IMR-90 (cell line): ENCODE data around the gene ZFR. TPM values are rescaled to one million over a fixed set of nuclear protein-coding genes. Genes with fewer than 3 reads are reported as not detected.

Source experiments
- ATAC-seq: fragments of 200-7000 bp; cut with Tn5 transposase; 2 replicates; pipeline ENCODE4 v1.9.1; 2020; ENCODE audit warnings: low read depth, mild to moderate bottlenecking, moderate library complexity
- BruUV-seq: library from RNA; stranded (reverse); fragments of 400-500 nt; replicated peaks from 2 replicates; lab custom pipeline; 2021; lab: Mats Ljungman, UMichigan
- CTCF ChIA-PET: fragments of 300-600 bp; formaldehyde crosslinking; extraction: SDS; loops from one replicate; lab custom pipeline; 2021; ENCODE audit warnings: antibody characterized with exemption; lab: Yijun Ruan, JAX
- POLR2A ChIA-PET: fragments of 300-600 bp; sonication (Branson Sonifier 250); formaldehyde crosslinking; loops from one replicate; lab custom pipeline; 2022; ENCODE audit warnings: antibody characterized with exemption; ENCODE audit not compliant: unreplicated experiment; lab: Charles Lee
- DNase-seq: peaks from one replicate; pipeline ENCODE4 v3.0.0; 2013
- H2AFZ ChIP-seq: replicated peaks from 2 replicates; pipeline ENCODE3; 2013; ENCODE audit warnings: low read length, mild to moderate bottlenecking; ENCODE audit not compliant: poor library complexity
- H2AK5ac ChIP-seq: 2 replicates; pipeline ENCODE4 v1.6.1; 2013; ENCODE audit warnings: low read depth, low read length, inconsistent platforms
- H2AK9ac ChIP-seq: replicated peaks from 2 replicates; pipeline ENCODE3; 2013; ENCODE audit warnings: mild to moderate bottlenecking, low read depth, low read length, moderate library complexity; ENCODE audit not compliant: poor library complexity
- H2BK120ac ChIP-seq: 2 replicates; pipeline ENCODE4 v1.6.1; 2013; ENCODE audit warnings: low read depth, low read length, inconsistent platforms
- H2BK15ac ChIP-seq: 3 replicates; pipeline ENCODE4 v1.6.1; 2013; ENCODE audit warnings: low read depth, low read length, inconsistent platforms
- H2BK20ac ChIP-seq: 2 replicates; pipeline ENCODE4 v1.6.1; 2013; ENCODE audit warnings: low read depth, mild to moderate bottlenecking, inconsistent platforms, low read length, moderate library complexity
- H2BK5ac ChIP-seq: 2 replicates; pipeline ENCODE4 v1.6.1; 2013; ENCODE audit warnings: mild to moderate bottlenecking, low read depth, low read length, inconsistent platforms; ENCODE audit not compliant: poor library complexity, severe bottlenecking
- H3K14ac ChIP-seq: replicated peaks from 2 replicates; pipeline ENCODE4 v1.6.1; 2013; ENCODE audit warnings: low read depth, low read length, inconsistent platforms
- H3K18ac ChIP-seq: 2 replicates; pipeline ENCODE4 v1.6.1; 2013; ENCODE audit warnings: low read depth, low read length, control low read depth
- H3K23ac ChIP-seq: 2 replicates; pipeline ENCODE4 v1.6.1; 2013; ENCODE audit warnings: low read depth, low read length, inconsistent platforms
- H3K27ac ChIP-seq: 2 replicates; pipeline ENCODE4 v1.5.1; 2013; ENCODE audit warnings: mild to moderate bottlenecking, control low read depth, low read length; ENCODE audit not compliant: insufficient read depth
- H3K27me3 ChIP-seq: 2 replicates; pipeline ENCODE4 v1.6.1; 2013; ENCODE audit warnings: low read length; ENCODE audit not compliant: control insufficient read depth, insufficient read depth
- H3K36me3 ChIP-seq: 2 replicates; pipeline ENCODE4 v1.6.1; 2013; ENCODE audit warnings: low read length, mixed read lengths; ENCODE audit not compliant: control insufficient read depth, insufficient read depth
- H3K4ac ChIP-seq: 2 replicates; pipeline ENCODE4 v1.6.1; 2013; ENCODE audit warnings: low read depth, low read length, inconsistent platforms
- H3K4me1 ChIP-seq: 2 replicates; pipeline ENCODE4 v1.6.1; 2013; ENCODE audit warnings: low read length, mixed read lengths; ENCODE audit not compliant: control insufficient read depth, insufficient read depth
- H3K4me2 ChIP-seq: 2 replicates; pipeline ENCODE4 v1.6.1; 2013; ENCODE audit warnings: low read depth, mild to moderate bottlenecking, control low read depth, low read length, moderate library complexity
- H3K4me3 ChIP-seq: 2 replicates; pipeline ENCODE4 v1.5.1; 2013; ENCODE audit warnings: low read depth, mild to moderate bottlenecking, control low read depth, low read length, moderate library complexity; ENCODE audit not compliant: insufficient read depth
- H3K56ac ChIP-seq: 2 replicates; pipeline ENCODE4 v1.6.1; 2013; ENCODE audit warnings: low read length, inconsistent platforms; ENCODE audit not compliant: insufficient read depth; ENCODE audit errors: extremely low read depth
- H3K79me1 ChIP-seq, 2 experiments: 2 replicates each; pipeline ENCODE4 v1.6.1; 2013; ENCODE audit warnings: low read length in 2 of 2, inconsistent platforms in 1 of 2, low read depth in 1 of 2
- H3K9ac ChIP-seq: 2 replicates; pipeline ENCODE4 v1.6.1; 2013; ENCODE audit warnings: low read depth, low read length, control low read depth
- H3K9me1 ChIP-seq: 2 replicates; pipeline ENCODE4 v1.6.1; 2013; ENCODE audit warnings: low read length, inconsistent platforms; ENCODE audit not compliant: insufficient read depth
- H3K9me3 ChIP-seq: 2 replicates; pipeline ENCODE4 v1.6.1; 2013; ENCODE audit warnings: low read length; ENCODE audit not compliant: control insufficient read depth, insufficient read depth
- H4K20me1 ChIP-seq: 2 replicates; pipeline ENCODE4 v1.6.1; 2013; ENCODE audit warnings: low read length, inconsistent platforms; ENCODE audit not compliant: insufficient read depth
- H4K5ac ChIP-seq: 2 replicates; pipeline ENCODE4 v1.6.1; 2013; ENCODE audit warnings: mild to moderate bottlenecking, low read depth, low read length, control low read depth
- H4K8ac ChIP-seq, 2 experiments: 2 replicates each; pipeline ENCODE4 v1.6.1; 2013; ENCODE audit warnings: low read depth in 2 of 2, low read length in 2 of 2, control low read depth in 1 of 2, inconsistent platforms in 1 of 2
- H4K91ac ChIP-seq: 2 replicates; pipeline ENCODE4 v1.6.1; 2013; ENCODE audit warnings: low read depth, low read length, inconsistent platforms; ENCODE audit not compliant: insufficient read depth
- BHLHE40 ChIP-seq: fragments of 150-350 bp; IDR thresholded peaks from 2 replicates; pipeline ENCODE4 v1.6.1; 2016; ENCODE audit warnings: mild to moderate bottlenecking, low read depth, low read length
- CEBPB ChIP-seq: IDR thresholded peaks from 2 replicates; pipeline ENCODE4 v1.6.1; 2012; ENCODE audit warnings: low read depth, low read length, improper control_type of control experiment
- CHD1 ChIP-seq: IDR thresholded peaks from 2 replicates; pipeline ENCODE4 v1.6.1; 2012; ENCODE audit warnings: low read depth, low read length, improper control_type of control experiment
- FOS ChIP-seq: fragments of 150-350 bp; IDR thresholded peaks from 2 replicates; pipeline ENCODE4 v1.6.1; 2016; ENCODE audit warnings: low read depth, low read length
- MAFK ChIP-seq: IDR thresholded peaks from 2 replicates; pipeline ENCODE4 v1.6.1; 2012; ENCODE audit warnings: low read depth, low read length, improper control_type of control experiment
- MAZ ChIP-seq: IDR thresholded peaks from 2 replicates; pipeline ENCODE4 v1.6.1; 2012; ENCODE audit warnings: low read depth, mild to moderate bottlenecking, low read length, improper control_type of control experiment, moderate library complexity, borderline replicate concordance
- MXI1 ChIP-seq: IDR thresholded peaks from 2 replicates; pipeline ENCODE4 v1.6.1; 2012; ENCODE audit warnings: low read depth, mild to moderate bottlenecking, low read length, moderate library complexity, borderline replicate concordance
- NFE2L2 ChIP-seq: fragments of 150-350 bp; IDR thresholded peaks from 2 replicates; pipeline ENCODE4 v1.6.1; 2016; ENCODE audit warnings: low read depth, mild to moderate bottlenecking, low read length
- POLR2A ChIP-seq: IDR thresholded peaks from 2 replicates; pipeline ENCODE4 v1.6.1; 2012; ENCODE audit warnings: mild to moderate bottlenecking, low read depth, low read length
- RAD21 ChIP-seq: IDR thresholded peaks from 2 replicates; pipeline ENCODE4 v1.6.1; 2012; ENCODE audit warnings: low read length, improper control_type of control experiment
- RCOR1 ChIP-seq: IDR thresholded peaks from 2 replicates; pipeline ENCODE4 v1.6.1; 2012; ENCODE audit warnings: mild to moderate bottlenecking, low read length, improper control_type of control experiment; ENCODE audit not compliant: insufficient replicate concordance
- RFX5 ChIP-seq: IDR thresholded peaks from 2 replicates; pipeline ENCODE4 v1.8.0; 2012; ENCODE audit warnings: low read depth, mild to moderate bottlenecking, low read length, moderate library complexity
- SMC3 ChIP-seq: fragments of 150-350 bp; IDR thresholded peaks from 2 replicates; pipeline ENCODE4 v1.6.1; 2016; ENCODE audit warnings: low read depth, mild to moderate bottlenecking, antibody characterized with exemption, low read length, moderate library complexity
- WGBS, 2 experiments: methylation state at CpG; one replicate each; pipeline versions ENCODE4 v1.1.5 to v1.1.7; 2013; ENCODE audit warnings: missing lambda C conversion rate in 2 of 2; ENCODE audit not compliant: insufficient read length in 1 of 2; ENCODE audit errors: extremely low coverage in 2 of 2; 5-methylcytosine and 5-hydroxymethylcytosine counted together
- dilution Hi-C: fragments of 300-500 bp; cut with HindIII; formaldehyde crosslinking; loops from one replicate; pipeline ENCODE4 v1.14.3; 2018; ENCODE audit warnings: low sequenced_read_pairs; ENCODE audit not compliant: unreplicated experiment
- in situ Hi-C: fragments of 300-500 bp; cut with MboI; formaldehyde crosslinking; loops from 3 replicates; pipeline ENCODE4 v1.14.3; 2019; ENCODE audit warnings: low sequenced_read_pairs, inconsistent platforms, mixed read lengths
- intact Hi-C: fragments of 100-400 bp; cut with micrococcal nuclease; formaldehyde crosslinking; loops from 2 replicates; pipeline ENCODE4 v1.10.0; 2022
- polyA plus RNA-seq, 3 experiments: library from polyadenylated mRNA; depleted of rRNA; stranded (reverse); fragments of >200 nt; gene quantifications; 2 replicates each; pipeline ENCODE4 v1.2.3, GENCODE V29; 2012; ENCODE audit warnings: low replicate concordance in 1 of 3
- total RNA-seq: library from RNA; depleted of rRNA; stranded (reverse); fragments of >200 nt; gene quantifications from 2 replicates; pipeline ENCODE4 v1.2.3, GENCODE V29; 2012
- TF ChIP-seq, protein P1 (sequence below): fragments of 150-350 bp; IDR thresholded peaks from 2 replicates; pipeline ENCODE4 v1.6.1; 2016; ENCODE audit warnings: low read depth, mild to moderate bottlenecking, low read length, moderate library complexity, borderline replicate concordance
- TF ChIP-seq, protein P2 (sequence below): fragments of 150-350 bp; IDR thresholded peaks from 2 replicates; pipeline ENCODE4 v1.6.1; 2017; ENCODE audit warnings: mild to moderate bottlenecking, antibody characterized with exemption, low read length, low read depth
- TF ChIP-seq, protein P3 (sequence below): conservative IDR thresholded peaks from 2 replicates; pipeline ENCODE4 v1.5.1; 2012; ENCODE audit warnings: mild to moderate bottlenecking, low read depth, low read length, improper control_type of control experiment

The ZFR gene
- total and polyA plus RNA-seq, 2 of the 4 experiments (the other 2 are of a cell fraction), result 30.4 to 81.4 TPM

DNA sequence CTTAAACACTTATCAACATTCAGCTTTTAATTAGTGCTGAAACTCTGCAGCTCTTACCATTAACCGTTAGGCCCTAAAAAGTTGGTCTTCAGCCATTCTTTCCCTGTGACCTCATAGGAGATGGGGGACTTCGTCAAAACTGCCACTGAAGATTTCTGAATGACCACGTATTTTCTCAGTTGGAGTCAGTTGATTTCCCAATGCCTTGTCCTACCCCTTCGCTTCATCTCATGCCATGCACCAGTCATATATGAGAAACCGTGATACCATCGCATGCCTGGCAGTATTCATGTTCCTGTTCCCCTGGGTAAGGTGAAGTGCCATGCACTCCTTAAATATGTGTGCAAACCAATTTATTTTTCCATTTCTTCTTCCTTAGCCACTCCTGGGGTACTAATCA lies 10.8 kb upstream of the ZFR start:
- Histone ChIP-seq H3K14ac (no peak overlapping the region), H3K18ac (no peak overlapping the region), H2AK9ac (no peak overlapping the region), H2BK20ac (no peak overlapping the region), H3K4me2 (no peak overlapping the region), H3K56ac (no peak overlapping the region), H3K79me1 (no peaks in the 10 kb centered on the region), H3K9ac (no peak overlapping the region), H4K20me1 (no peaks in the 10 kb centered on the region), H2AFZ (no peak overlapping the region), H3K4me3 (no peak overlapping the region), H3K9me1 (no peaks in the 10 kb centered on the region), H4K8ac (no peak overlapping the region), H2BK15ac (no peak overlapping the region), H3K27ac (no peak overlapping the region), H3K4ac (no peak overlapping the region), H3K9me3 (no peaks in the 10 kb centered on the region), H3K4me1 (no peaks in the 10 kb centered on the region), H4K91ac (no peak overlapping the region), H3K23ac (no peak overlapping the region), H3K36me3 (no peaks in the 10 kb centered on the region), H4K5ac (no peak overlapping the region), H3K27me3 (peaks cover 26% of the 10 kb centered on the region), H2BK120ac (no peak overlapping the region), H2BK5ac (no peak overlapping the region), H2AK5ac (no peak overlapping the region)
- intact Hi-C loops (no loop called here), dilution Hi-C loops (no loop called here), in situ Hi-C loops (no loop called here)
- ATAC-seq (no peak), DNase-seq (no peak)
- no peak for TF ChIP-seq CEBPB
- TF ChIP-seq, protein P1, sequence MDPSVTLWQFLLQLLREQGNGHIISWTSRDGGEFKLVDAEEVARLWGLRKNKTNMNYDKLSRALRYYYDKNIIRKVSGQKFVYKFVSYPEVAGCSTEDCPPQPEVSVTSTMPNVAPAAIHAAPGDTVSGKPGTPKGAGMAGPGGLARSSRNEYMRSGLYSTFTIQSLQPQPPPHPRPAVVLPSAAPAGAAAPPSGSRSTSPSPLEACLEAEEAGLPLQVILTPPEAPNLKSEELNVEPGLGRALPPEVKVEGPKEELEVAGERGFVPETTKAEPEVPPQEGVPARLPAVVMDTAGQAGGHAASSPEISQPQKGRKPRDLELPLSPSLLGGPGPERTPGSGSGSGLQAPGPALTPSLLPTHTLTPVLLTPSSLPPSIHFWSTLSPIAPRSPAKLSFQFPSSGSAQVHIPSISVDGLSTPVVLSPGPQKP, result no peak
- TF ChIP-seq NFE2L2, result no peak
- no peak for TF ChIP-seq POLR2A
- TF ChIP-seq CHD1, result no peak
- TF ChIP-seq MAFK, result no peak
- TF ChIP-seq BHLHE40, result no peak
- TF ChIP-seq RAD21, result no peak
- no peak for TF ChIP-seq FOS
- TF ChIP-seq SMC3, result no peak
- TF ChIP-seq, protein P2, sequence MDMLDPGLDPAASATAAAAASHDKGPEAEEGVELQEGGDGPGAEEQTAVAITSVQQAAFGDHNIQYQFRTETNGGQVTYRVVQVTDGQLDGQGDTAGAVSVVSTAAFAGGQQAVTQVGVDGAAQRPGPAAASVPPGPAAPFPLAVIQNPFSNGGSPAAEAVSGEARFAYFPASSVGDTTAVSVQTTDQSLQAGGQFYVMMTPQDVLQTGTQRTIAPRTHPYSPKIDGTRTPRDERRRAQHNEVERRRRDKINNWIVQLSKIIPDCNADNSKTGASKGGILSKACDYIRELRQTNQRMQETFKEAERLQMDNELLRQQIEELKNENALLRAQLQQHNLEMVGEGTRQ, result no peak
- no peak for TF ChIP-seq RFX5
- TF ChIP-seq MAZ, result no peak
- TF ChIP-seq, protein P3, sequence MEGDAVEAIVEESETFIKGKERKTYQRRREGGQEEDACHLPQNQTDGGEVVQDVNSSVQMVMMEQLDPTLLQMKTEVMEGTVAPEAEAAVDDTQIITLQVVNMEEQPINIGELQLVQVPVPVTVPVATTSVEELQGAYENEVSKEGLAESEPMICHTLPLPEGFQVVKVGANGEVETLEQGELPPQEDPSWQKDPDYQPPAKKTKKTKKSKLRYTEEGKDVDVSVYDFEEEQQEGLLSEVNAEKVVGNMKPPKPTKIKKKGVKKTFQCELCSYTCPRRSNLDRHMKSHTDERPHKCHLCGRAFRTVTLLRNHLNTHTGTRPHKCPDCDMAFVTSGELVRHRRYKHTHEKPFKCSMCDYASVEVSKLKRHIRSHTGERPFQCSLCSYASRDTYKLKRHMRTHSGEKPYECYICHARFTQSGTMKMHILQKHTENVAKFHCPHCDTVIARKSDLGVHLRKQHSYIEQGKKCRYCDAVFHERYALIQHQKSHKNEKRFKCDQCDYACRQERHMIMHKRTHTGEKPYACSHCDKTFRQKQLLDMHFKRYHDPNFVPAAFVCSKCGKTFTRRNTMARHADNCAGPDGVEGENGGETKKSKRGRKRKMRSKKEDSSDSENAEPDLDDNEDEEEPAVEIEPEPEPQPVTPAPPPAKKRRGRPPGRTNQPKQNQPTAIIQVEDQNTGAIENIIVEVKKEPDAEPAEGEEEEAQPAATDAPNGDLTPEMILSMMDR, result no peak
- no peak for TF ChIP-seq MXI1
- TF ChIP-seq RCOR1, result no peak
- 94% methylated on average over 3 of the region's 6 CpGs; no CpG with 5 or more reads in 1 of the 2 experiments for WGBS, 2 experiments
- ChIA-PET POLR2A (no interaction called here), CTCF (no interaction called here)
- BruUV-seq, result no TSS peak
